Measurements from ENCODE around the gene MAPKAPK2.

DNA sequence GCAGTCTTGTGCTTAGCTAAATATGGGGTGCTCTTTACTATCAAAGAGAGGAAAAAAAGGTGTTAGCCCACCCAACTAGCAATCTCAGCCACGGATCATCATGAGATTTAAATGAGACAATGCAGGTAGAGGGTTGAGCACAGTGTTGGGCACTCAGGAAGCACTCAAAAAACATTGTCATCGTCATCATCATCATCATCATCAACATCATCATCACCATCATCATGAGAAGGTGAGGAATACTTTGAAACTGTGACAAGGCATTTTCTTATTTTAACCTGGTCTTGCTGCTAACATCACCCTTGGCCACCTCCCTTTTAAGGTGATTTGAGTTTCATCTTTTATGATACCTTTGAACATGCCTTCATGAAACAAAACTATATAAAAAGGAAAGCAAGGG is 3.3 kb upstream of the MAPKAPK2 start:
- TF ChIP-seq, protein P1, sequence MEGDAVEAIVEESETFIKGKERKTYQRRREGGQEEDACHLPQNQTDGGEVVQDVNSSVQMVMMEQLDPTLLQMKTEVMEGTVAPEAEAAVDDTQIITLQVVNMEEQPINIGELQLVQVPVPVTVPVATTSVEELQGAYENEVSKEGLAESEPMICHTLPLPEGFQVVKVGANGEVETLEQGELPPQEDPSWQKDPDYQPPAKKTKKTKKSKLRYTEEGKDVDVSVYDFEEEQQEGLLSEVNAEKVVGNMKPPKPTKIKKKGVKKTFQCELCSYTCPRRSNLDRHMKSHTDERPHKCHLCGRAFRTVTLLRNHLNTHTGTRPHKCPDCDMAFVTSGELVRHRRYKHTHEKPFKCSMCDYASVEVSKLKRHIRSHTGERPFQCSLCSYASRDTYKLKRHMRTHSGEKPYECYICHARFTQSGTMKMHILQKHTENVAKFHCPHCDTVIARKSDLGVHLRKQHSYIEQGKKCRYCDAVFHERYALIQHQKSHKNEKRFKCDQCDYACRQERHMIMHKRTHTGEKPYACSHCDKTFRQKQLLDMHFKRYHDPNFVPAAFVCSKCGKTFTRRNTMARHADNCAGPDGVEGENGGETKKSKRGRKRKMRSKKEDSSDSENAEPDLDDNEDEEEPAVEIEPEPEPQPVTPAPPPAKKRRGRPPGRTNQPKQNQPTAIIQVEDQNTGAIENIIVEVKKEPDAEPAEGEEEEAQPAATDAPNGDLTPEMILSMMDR (IDR thresholded peaks at IDR 0.05), result no peak
- no peak for TF ChIP-seq POLR2A (IDR thresholded peaks at IDR 0.05)

Data from adrenal gland (tissue), 5 donors.